ENCODE results near the gene CDKN1C.
A peak's percentile ranks its signal among the peaks of the same experiment; 100 is the strongest.

Gene CDKN1C

GRCh38 chr11:2927851-2928604, 42.5 kb upstream of the CDKN1C start:
- TF ChIP-seq, protein P1, sequence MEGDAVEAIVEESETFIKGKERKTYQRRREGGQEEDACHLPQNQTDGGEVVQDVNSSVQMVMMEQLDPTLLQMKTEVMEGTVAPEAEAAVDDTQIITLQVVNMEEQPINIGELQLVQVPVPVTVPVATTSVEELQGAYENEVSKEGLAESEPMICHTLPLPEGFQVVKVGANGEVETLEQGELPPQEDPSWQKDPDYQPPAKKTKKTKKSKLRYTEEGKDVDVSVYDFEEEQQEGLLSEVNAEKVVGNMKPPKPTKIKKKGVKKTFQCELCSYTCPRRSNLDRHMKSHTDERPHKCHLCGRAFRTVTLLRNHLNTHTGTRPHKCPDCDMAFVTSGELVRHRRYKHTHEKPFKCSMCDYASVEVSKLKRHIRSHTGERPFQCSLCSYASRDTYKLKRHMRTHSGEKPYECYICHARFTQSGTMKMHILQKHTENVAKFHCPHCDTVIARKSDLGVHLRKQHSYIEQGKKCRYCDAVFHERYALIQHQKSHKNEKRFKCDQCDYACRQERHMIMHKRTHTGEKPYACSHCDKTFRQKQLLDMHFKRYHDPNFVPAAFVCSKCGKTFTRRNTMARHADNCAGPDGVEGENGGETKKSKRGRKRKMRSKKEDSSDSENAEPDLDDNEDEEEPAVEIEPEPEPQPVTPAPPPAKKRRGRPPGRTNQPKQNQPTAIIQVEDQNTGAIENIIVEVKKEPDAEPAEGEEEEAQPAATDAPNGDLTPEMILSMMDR (IDR thresholded peaks at IDR 0.05; ENCODE audit: low read depth, low read length): no peak
- in situ Hi-C loops (cut with HindIII; ENCODE audit: low sequenced_read_pairs): no loop called here
- DNase-seq (ENCODE audit: low read depth, low spot score): peak; percentile 54
- peak overlapping the region; percentile 82 for H3K4me3 ChIP-seq (ENCODE audit: low read depth, low read length)

GRCh38 chr11:2927121-2927800, 41.7 kb upstream of the CDKN1C start:
- TF ChIP-seq, protein P1 (IDR thresholded peaks at IDR 0.05; ENCODE audit: low read depth, low read length): no peak
- in situ Hi-C loops (cut with HindIII; ENCODE audit: low sequenced_read_pairs): no loop called here
- peak overlapping the region; percentile 82 for H3K4me3 ChIP-seq (ENCODE audit: low read depth, low read length)
- no peak for DNase-seq (ENCODE audit: low read depth, low spot score)

- TF ChIP-seq, protein P1 (IDR thresholded peaks at IDR 0.05; ENCODE audit: low read depth, low read length): no peak
- in situ Hi-C loops (cut with HindIII; ENCODE audit: low sequenced_read_pairs): no loop called here
- no peak for DNase-seq (ENCODE audit: low read depth, low spot score)
- H3K4me3 ChIP-seq (ENCODE audit: low read depth, low read length): no peak overlapping the region
Observed at GRCh38 chr11:2926611-2927051, 41.1 kb upstream of the CDKN1C start.

DNA sequence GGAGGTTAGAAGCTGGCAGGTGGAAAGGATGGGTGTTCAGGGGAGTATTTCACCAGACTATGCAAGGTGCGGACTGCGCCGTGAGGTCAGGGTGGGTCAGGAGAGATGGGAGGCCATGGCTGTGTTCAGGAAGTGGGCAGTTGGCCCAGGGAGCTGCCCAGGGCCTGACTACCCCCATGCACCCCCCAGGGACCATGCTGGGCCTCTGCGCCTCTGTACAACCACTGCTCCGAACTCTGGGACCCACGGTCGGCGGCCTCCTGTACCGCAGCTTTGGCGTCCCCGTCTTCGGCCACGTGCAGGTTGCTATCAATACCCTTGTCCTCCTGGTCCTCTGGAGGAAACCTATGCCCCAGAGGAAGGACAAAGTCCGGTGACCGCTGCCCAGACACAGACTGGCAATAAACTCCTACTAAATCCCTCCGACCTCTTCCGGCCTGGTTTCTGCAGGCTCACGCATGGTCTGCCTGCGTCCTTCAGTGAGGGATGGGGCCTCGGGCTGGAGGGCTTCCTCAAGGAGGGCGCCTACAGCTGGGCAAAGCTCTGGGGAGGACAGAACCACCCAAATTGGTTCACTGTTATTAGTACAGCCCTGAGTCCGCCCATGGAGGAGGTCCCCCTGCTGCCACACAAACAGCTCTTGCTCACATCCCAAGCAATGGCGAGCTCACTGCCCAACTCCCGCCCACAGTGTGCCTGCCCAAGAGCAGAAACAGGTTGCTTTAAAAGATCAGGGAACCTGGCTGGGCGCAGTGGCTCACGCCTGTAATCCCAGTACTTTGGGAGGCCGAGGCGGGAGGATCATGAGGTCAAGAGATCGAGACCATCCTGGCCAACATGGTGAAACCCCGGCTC, 39.5 kb upstream of the CDKN1C start:
- TF ChIP-seq, protein P1 (IDR thresholded peaks at IDR 0.05; ENCODE audit: low read depth, low read length): no peak
- no peak overlapping the region for H3K4me3 ChIP-seq (ENCODE audit: low read depth, low read length)
- DNase-seq (ENCODE audit: low read depth, low spot score): no peak
- in situ Hi-C loops (cut with HindIII; ENCODE audit: low sequenced_read_pairs): no loop called here

GRCh38 chr11:2924381-2924780, 38.8 kb upstream of the CDKN1C start:
- H3K4me3 ChIP-seq (ENCODE audit: low read depth, low read length): no peak overlapping the region
- in situ Hi-C loops (cut with HindIII; ENCODE audit: low sequenced_read_pairs): no loop called here
- TF ChIP-seq, protein P1 (IDR thresholded peaks at IDR 0.05; ENCODE audit: low read depth, low read length): no peak
- DNase-seq (ENCODE audit: low read depth, low spot score): no peak
